ENCODE measurements around the gene SDHB. TPM values are rescaled to one million over a fixed set of nuclear protein-coding genes. Genes with fewer than 3 reads are reported as not detected.

Gene SDHB
- total and polyA plus RNA-seq, 7 donors, result 109 to 398 (median 173) TPM

DNA sequence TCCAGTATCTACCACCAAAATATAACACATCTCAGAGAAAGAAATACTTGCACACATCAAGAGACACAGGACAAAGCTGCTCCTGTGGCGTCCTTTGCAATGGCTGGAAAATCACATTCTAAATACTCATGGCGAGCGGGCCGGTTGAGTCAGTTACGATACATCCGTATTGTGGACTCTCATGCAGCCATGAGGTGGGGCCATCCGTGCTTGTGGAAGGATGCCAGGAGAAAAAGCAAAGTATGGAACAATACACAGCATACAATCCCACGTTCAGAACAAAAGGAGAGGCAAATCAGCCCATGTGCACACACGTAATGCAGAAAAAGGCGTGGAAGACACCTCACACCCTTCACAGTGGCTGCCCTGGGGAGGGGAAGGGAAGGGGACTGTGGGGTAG, 55.2 kb downstream of the SDHB start:
- H3K4me1 ChIP-seq, result no peaks in the 10 kb centered on the region
- no peak overlapping the region for H3K4me3 ChIP-seq
- H3K27ac ChIP-seq, result no peak overlapping the region
- intact Hi-C loops (cut with DNase I), result no loop called here
- no peak for DNase-seq
- H3K27me3 ChIP-seq, result no peaks in the 10 kb centered on the region
- H3K9me3 ChIP-seq, result no peaks in the 10 kb centered on the region
- TF ChIP-seq EP300 (IDR thresholded peaks at IDR 0.05), result no peak
- no peak for TF ChIP-seq POLR2A (IDR thresholded peaks at IDR 0.05)
- TF ChIP-seq, protein P1, sequence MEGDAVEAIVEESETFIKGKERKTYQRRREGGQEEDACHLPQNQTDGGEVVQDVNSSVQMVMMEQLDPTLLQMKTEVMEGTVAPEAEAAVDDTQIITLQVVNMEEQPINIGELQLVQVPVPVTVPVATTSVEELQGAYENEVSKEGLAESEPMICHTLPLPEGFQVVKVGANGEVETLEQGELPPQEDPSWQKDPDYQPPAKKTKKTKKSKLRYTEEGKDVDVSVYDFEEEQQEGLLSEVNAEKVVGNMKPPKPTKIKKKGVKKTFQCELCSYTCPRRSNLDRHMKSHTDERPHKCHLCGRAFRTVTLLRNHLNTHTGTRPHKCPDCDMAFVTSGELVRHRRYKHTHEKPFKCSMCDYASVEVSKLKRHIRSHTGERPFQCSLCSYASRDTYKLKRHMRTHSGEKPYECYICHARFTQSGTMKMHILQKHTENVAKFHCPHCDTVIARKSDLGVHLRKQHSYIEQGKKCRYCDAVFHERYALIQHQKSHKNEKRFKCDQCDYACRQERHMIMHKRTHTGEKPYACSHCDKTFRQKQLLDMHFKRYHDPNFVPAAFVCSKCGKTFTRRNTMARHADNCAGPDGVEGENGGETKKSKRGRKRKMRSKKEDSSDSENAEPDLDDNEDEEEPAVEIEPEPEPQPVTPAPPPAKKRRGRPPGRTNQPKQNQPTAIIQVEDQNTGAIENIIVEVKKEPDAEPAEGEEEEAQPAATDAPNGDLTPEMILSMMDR (IDR thresholded peaks at IDR 0.05), result no peak
- TF ChIP-seq POLR2AphosphoS5 (IDR thresholded peaks at IDR 0.05), result no peak
- H3K36me3 ChIP-seq, result peaks cover 7 to 74% (median 22%) of the 10 kb centered on the region in 4 donors
- WGBS, 2 donors, result 76 to 83% methylated on average over 10 of the region's 10 CpGs

DNA sequence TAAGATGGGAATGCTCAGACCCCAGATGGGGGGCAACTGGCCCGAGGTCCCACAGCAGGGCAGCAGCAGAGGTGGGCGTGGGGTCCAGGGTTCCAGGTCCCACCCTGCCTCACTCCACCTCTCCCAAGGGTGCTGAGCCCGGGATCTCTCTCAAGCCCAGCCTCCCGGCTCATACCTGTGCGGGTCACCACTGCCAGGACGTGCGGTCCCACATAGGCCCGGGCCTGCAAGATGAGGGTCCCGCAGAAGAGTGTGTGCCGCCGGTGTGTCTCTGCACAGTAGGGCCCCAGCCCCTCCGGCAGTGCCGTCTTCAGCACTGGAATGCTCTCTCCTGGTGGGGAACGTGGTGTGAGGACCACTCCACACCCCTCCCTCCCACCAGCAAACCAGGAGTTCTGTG, 57.0 kb downstream of the SDHB start:
- no peak overlapping the region for H3K27ac ChIP-seq
- H3K36me3 ChIP-seq, result peaks cover 7 to 70% (median 13%) of the 10 kb centered on the region in 4 donors
- intact Hi-C loops (cut with DNase I), result no loop called here
- TF ChIP-seq POLR2A (IDR thresholded peaks at IDR 0.05), result no peak
- no peak for TF ChIP-seq POLR2AphosphoS5 (IDR thresholded peaks at IDR 0.05)
- no peak for TF ChIP-seq EP300 (IDR thresholded peaks at IDR 0.05)
- TF ChIP-seq, protein P1 (IDR thresholded peaks at IDR 0.05), result no peak
- no peak for DNase-seq
- no peaks in the 10 kb centered on the region for H3K9me3 ChIP-seq
- no peak overlapping the region for H3K4me3 ChIP-seq
- 94 to 97% methylated on average over 14 of the region's 14 CpGs for WGBS, 2 donors
- no peaks in the 10 kb centered on the region for H3K4me1 ChIP-seq
- H3K27me3 ChIP-seq, result no peaks in the 10 kb centered on the region

DNA sequence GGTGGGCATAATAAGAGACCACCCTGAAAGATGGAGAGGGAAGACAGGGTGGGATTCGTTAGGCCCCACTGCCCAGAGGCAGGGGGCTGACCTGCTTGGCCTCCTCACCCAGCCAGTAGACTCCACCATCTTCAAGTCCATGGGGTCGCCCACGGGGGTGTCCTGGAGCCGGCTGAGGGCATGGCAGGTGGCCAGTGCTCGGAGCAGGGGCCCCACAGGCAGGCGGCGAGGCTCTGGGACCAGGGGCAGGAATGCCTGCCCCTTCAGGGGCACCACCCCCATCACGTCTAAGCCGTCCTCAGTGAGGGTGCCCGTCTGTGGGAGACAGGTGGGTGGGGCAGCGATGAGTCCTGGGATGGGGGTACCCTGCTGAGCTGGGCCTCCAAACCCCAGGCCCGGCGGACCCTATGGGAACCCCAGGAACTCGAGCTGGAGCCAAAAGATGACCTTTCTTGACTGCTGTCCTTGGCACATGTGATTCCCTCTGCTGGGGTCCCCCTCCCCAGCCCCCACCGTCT, 60.3 kb downstream of the SDHB start:
- Histone ChIP-seq H3K27ac (no peak overlapping the region), H3K27me3 (no peaks in the 10 kb centered on the region), H3K9me3 (no peaks in the 10 kb centered on the region), H3K36me3 (peaks cover under 1 to 68% (median 5%) of the 10 kb centered on the region in 4 donors), H3K4me3 (no peak overlapping the region), H3K4me1 (no peaks in the 10 kb centered on the region)
- TF ChIP-seq, protein P1 (IDR thresholded peaks at IDR 0.05), result no peak
- no peak for TF ChIP-seq POLR2A (IDR thresholded peaks at IDR 0.05)
- no peak for TF ChIP-seq POLR2AphosphoS5 (IDR thresholded peaks at IDR 0.05)
- TF ChIP-seq EP300 (IDR thresholded peaks at IDR 0.05), result no peak
- DNase-seq, result no peak
- intact Hi-C loops (cut with DNase I), result no loop called here
- 92% methylated on average over 15 of the region's 15 CpGs for WGBS, 2 donors

DNA sequence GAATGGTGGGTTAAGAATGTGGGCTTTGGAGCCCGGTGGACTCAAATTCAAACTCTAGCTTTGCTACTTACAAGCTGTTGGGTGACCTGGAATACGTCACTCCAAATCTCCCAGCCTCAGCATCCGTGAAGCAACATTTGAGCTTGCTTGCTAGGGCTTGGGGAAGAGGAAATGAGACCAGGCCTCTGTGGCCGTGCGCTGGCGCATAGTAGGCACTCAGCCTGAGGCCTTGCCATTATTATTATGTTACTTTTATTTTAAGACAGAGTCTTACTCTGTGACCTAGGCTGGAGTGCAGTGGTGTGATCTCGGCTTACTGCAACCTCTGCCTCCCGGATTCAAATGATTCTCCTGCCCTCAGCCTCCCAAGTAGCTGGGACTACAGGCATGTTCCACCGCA, 61.2 kb downstream of the SDHB start:
- no peaks in the 10 kb centered on the region for H3K9me3 ChIP-seq
- intact Hi-C loops (cut with DNase I), result no loop called here
- no peak overlapping the region for H3K4me3 ChIP-seq
- H3K27ac ChIP-seq, result no peak overlapping the region
- TF ChIP-seq POLR2A (IDR thresholded peaks at IDR 0.05) (no peak), EP300 (IDR thresholded peaks at IDR 0.05) (no peak), POLR2AphosphoS5 (IDR thresholded peaks at IDR 0.05) (no peak)
- TF ChIP-seq, protein P1 (IDR thresholded peaks at IDR 0.05), result no peak
- no peaks in the 10 kb centered on the region for H3K4me1 ChIP-seq
- peaks cover 6 to 68% (median 7%) of the 10 kb centered on the region in 4 donors for H3K36me3 ChIP-seq
- no peaks in the 10 kb centered on the region for H3K27me3 ChIP-seq
- 96 to 97% methylated on average over 9 of the region's 9 CpGs for WGBS, 2 donors
- no peak for DNase-seq

DNA sequence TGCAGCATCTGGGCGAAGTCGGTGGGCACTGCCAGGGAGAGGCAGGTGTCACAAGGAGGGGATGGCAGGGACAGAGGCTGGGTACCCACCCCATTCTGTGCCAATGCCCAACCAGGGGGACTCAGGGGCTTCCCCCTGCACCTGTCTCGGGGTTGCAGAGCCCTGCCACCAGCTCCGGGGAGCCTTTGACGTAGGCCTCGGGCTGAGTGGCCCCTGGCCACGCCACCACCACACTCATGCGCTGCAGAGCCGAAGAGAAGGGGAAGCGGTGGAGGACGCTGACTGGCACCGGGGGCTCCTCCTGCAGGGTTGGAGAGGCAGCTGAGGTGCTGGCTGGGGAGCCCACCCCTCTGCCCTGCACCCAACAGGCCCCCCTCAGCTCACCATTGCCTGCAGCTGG, 61.7 kb downstream of the SDHB start:
- no peak for DNase-seq
- no peaks in the 10 kb centered on the region for H3K4me1 ChIP-seq
- intact Hi-C loops (cut with DNase I), result no loop called here
- peaks cover 6 to 71% (median 9%) of the 10 kb centered on the region in 4 donors for H3K36me3 ChIP-seq
- no peaks in the 10 kb centered on the region for H3K9me3 ChIP-seq
- 97% methylated on average over 12 of the region's 12 CpGs for WGBS, 2 donors
- TF ChIP-seq EP300 (IDR thresholded peaks at IDR 0.05) (no peak), POLR2AphosphoS5 (IDR thresholded peaks at IDR 0.05) (no peak), POLR2A (IDR thresholded peaks at IDR 0.05) (no peak)
- TF ChIP-seq, protein P1 (IDR thresholded peaks at IDR 0.05), result no peak
- H3K27me3 ChIP-seq, result no peaks in the 10 kb centered on the region
- H3K4me3 ChIP-seq, result no peak overlapping the region
- H3K27ac ChIP-seq, result no peak overlapping the region

Data from sigmoid colon (tissue), 7 donors.